SK-N-SH (cell line): ENCODE data around the gene PVRIG.

Source experiments
- CTCF ChIP-seq: fragments of 200-600 bp; sonication (generic); IDR thresholded peaks from 2 replicates; pipeline ENCODE4 v1.6.1; 2017; ENCODE audit warnings: antibody characterized with exemption, mild to moderate bottlenecking, moderate library complexity
- EZH2phosphoT487 ChIP-seq: fragments of 200-600 bp; sonication (generic); IDR thresholded peaks from 2 replicates; pipeline ENCODE4 v1.6.1; 2017; ENCODE audit warnings: low read depth, mixed run types, mild to moderate bottlenecking, antibody characterized with exemption, moderate library complexity, borderline replicate concordance
- MAX ChIP-seq: IDR thresholded peaks from 2 replicates; pipeline ENCODE4 v1.4.0; 2012; ENCODE audit warnings: low read depth
- RFX5 ChIP-seq: IDR thresholded peaks from 2 replicates; pipeline ENCODE4 v1.6.1; 2012; ENCODE audit warnings: mild to moderate bottlenecking, improper control_type of control experiment, low read length
- TEAD4 ChIP-seq: IDR thresholded peaks from 2 replicates; pipeline ENCODE4 v1.4.0; 2012; ENCODE audit warnings: mild to moderate bottlenecking, borderline replicate concordance; ENCODE audit not compliant: insufficient read depth

DNA sequence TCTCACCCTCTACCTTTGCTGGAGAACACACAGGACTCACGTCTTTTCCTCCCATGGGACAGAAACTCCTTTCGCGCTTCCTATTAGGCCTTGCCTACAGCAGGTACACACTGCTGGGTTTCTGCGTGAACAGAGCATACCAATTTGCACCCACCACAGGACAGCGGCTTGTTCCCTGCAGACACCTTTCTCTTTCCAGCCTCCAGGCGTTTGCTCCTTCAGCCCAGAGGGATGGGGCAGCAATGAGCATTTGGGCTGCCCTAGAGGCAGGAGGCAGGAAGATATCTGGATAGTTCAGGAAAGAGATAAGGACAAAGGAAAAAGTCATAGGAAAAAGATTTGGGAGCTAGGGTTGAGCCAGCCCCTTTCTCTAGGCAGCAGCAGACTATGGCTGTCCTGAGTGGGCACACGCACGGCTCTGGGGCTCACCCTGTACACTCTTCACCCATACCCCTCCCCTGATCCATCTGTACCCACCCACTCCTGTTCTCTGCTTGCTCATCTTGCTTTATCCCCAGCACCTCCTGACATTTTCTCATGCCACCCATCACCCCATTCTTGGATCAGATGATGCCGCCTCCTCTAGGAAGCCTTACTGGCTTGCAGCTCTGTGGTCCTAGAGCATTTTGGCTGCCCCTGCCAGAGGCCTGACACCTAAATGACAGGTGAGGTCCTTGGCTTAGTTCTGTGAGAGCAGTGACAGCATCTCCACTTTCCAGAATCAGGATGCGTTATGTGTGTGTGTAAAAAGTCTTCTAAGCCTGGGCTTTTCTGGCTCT lies 47.0 kb downstream of the PVRIG start:
- no peak for TF ChIP-seq EZH2phosphoT487
- TF ChIP-seq TEAD4: no peak
- TF ChIP-seq RFX5: no peak
- no peak for TF ChIP-seq CTCF
- TF ChIP-seq MAX: no peak
